ENCODE results near the gene BACE2. TPM values are rescaled to one million over a fixed set of nuclear protein-coding genes. Genes with fewer than 3 reads are reported as not detected.

BACE2 gene
- total RNA-seq, 2 donors from 2014 or later, result 1.1 TPM

- Mint-ChIP-seq H3K4me3 (no peak overlapping the region), H3K27ac (no peak overlapping the region), H3K4me1 (ENCODE audit: low read depth) (no peaks in the 10 kb centered on the region), H3K9me3 (peaks cover 4 to 5% of the 10 kb centered on the region in 2 donors), H3K36me3 (ENCODE audit: insufficient read depth in 2 of 2) (peaks cover 3% of the 10 kb centered on the region in 2 donors), H3K27me3 (ENCODE audit: low read depth) (peaks cover 35% of the 10 kb centered on the region)
- DNase-seq, result no peak
- no peak for ATAC-seq (replicated peaks in 1 of 2)
These were observed 7.9 kb upstream of the BACE2 start for GRCh38 chr21:41160036-41160435.

GRCh38 chr21:41161428-41161827 lies 6.5 kb upstream of the BACE2 start:
- peaks cover 4 to 5% of the 10 kb centered on the region in 2 donors for H3K9me3 Mint-ChIP-seq
- no peaks in the 10 kb centered on the region for H3K4me1 Mint-ChIP-seq (ENCODE audit: low read depth)
- H3K4me3 Mint-ChIP-seq, result no peak overlapping the region
- DNase-seq (no peak), ATAC-seq (replicated peaks in 1 of 2) (no peak)
- peaks cover 3% of the 10 kb centered on the region in 2 donors for H3K36me3 Mint-ChIP-seq (ENCODE audit: insufficient read depth in 2 of 2)
- no peak overlapping the region for H3K27ac Mint-ChIP-seq
- H3K27me3 Mint-ChIP-seq (ENCODE audit: low read depth), result peaks cover 49% of the 10 kb centered on the region

- DNase-seq (no peak), ATAC-seq (replicated peaks in 1 of 2) (no peak)
- Mint-ChIP-seq H3K27ac (no peak overlapping the region), H3K9me3 (peaks cover 4 to 5% of the 10 kb centered on the region in 2 donors), H3K4me3 (no peak overlapping the region), H3K36me3 (ENCODE audit: insufficient read depth in 2 of 2) (peaks cover 3% of the 10 kb centered on the region in 2 donors), H3K27me3 (ENCODE audit: low read depth) (peaks cover 54% of the 10 kb centered on the region), H3K4me1 (ENCODE audit: low read depth) (no peaks in the 10 kb centered on the region)
These were observed 5.9 kb upstream of the BACE2 start for GRCh38 chr21:41162096-41162495.

- no peak overlapping the region for H3K4me3 Mint-ChIP-seq
- no peak for DNase-seq
- H3K27me3 Mint-ChIP-seq (ENCODE audit: low read depth), result peaks cover 54% of the 10 kb centered on the region
- no peaks in the 10 kb centered on the region for H3K4me1 Mint-ChIP-seq (ENCODE audit: low read depth)
- no peak overlapping the region for H3K27ac Mint-ChIP-seq
- H3K9me3 Mint-ChIP-seq, result peaks cover 4 to 5% of the 10 kb centered on the region in 2 donors
- no peak for ATAC-seq (replicated peaks in 1 of 2)
- peaks cover 3% of the 10 kb centered on the region in 2 donors for H3K36me3 Mint-ChIP-seq (ENCODE audit: insufficient read depth in 2 of 2)
These were observed 4.9 kb upstream of the BACE2 start for GRCh38 chr21:41163091-41163490.

GRCh38 chr21:41164052-41164451 lies 3.9 kb upstream of the BACE2 start:
- Mint-ChIP-seq H3K4me1 (ENCODE audit: low read depth) (peaks cover 2% of the 10 kb centered on the region), H3K4me3 (no peak overlapping the region), H3K27ac (no peak overlapping the region), H3K27me3 (ENCODE audit: low read depth) (peaks cover 52% of the 10 kb centered on the region), H3K36me3 (ENCODE audit: insufficient read depth in 2 of 2) (no peaks in the 10 kb centered on the region), H3K9me3 (no peaks in the 10 kb centered on the region)
- ATAC-seq (replicated peaks in 1 of 2), result no peak
- DNase-seq, result no peak

- DNase-seq, result no peak
- Mint-ChIP-seq H3K4me1 (ENCODE audit: low read depth) (peaks cover 10% of the 10 kb centered on the region), H3K9me3 (no peaks in the 10 kb centered on the region), H3K27ac (no peak overlapping the region), H3K4me3 (no peak overlapping the region), H3K27me3 (ENCODE audit: low read depth) (peaks cover 60% of the 10 kb centered on the region), H3K36me3 (ENCODE audit: insufficient read depth in 2 of 2) (no peaks in the 10 kb centered on the region)
- no peak for ATAC-seq (replicated peaks in 1 of 2)
These were observed 2.8 kb upstream of the BACE2 start for GRCh38 chr21:41164981-41165655.

GRCh38 chr21:41166884-41167283 lies 1.1 kb upstream of the BACE2 start:
- ATAC-seq (replicated peaks in 1 of 2), result no peak
- Mint-ChIP-seq H3K27ac (no peak overlapping the region), H3K4me1 (ENCODE audit: low read depth) (peaks cover 10% of the 10 kb centered on the region), H3K36me3 (ENCODE audit: insufficient read depth in 2 of 2) (no peaks in the 10 kb centered on the region), H3K9me3 (no peaks in the 10 kb centered on the region), H3K4me3 (peak overlapping the region; percentile 61 to 73), H3K27me3 (ENCODE audit: low read depth) (peaks cover 71% of the 10 kb centered on the region)
- no peak for DNase-seq

- Mint-ChIP-seq H3K4me3 (peak overlapping the region; percentile 66 to 73), H3K27me3 (ENCODE audit: low read depth) (peaks cover 71% of the 10 kb centered on the region), H3K36me3 (ENCODE audit: insufficient read depth in 2 of 2) (no peaks in the 10 kb centered on the region), H3K27ac (no peak overlapping the region), H3K4me1 (ENCODE audit: low read depth) (peaks cover 10% of the 10 kb centered on the region), H3K9me3 (no peaks in the 10 kb centered on the region)
- ATAC-seq (replicated peaks in 1 of 2) (no peak), DNase-seq (peak; percentile 12 to 13)
These were observed 664 bp downstream of the BACE2 start for GRCh38 chr21:41168391-41169257.

- Mint-ChIP-seq H3K4me3 (peak overlapping the region; percentile 66 to 73), H3K27me3 (ENCODE audit: low read depth) (peaks cover 68% of the 10 kb centered on the region), H3K27ac (no peak overlapping the region), H3K9me3 (no peaks in the 10 kb centered on the region), H3K36me3 (ENCODE audit: insufficient read depth in 2 of 2) (no peaks in the 10 kb centered on the region), H3K4me1 (ENCODE audit: low read depth) (peaks cover 10% of the 10 kb centered on the region)
- no peak for ATAC-seq (replicated peaks in 1 of 2)
- DNase-seq, result no peak
These were observed 1.3 kb downstream of the BACE2 start for GRCh38 chr21:41169258-41169576.

GRCh38 chr21:41169701-41170100 lies 1.7 kb downstream of the BACE2 start:
- Mint-ChIP-seq H3K36me3 (ENCODE audit: insufficient read depth in 2 of 2) (no peaks in the 10 kb centered on the region), H3K27me3 (ENCODE audit: low read depth) (peaks cover 64% of the 10 kb centered on the region), H3K9me3 (no peaks in the 10 kb centered on the region), H3K27ac (no peak overlapping the region), H3K4me3 (peak overlapping the region in 1 of 2 donors; percentile 49), H3K4me1 (ENCODE audit: low read depth) (peaks cover 10% of the 10 kb centered on the region)
- ATAC-seq (replicated peaks in 1 of 2), result no peak
- no peak for DNase-seq

GRCh38 chr21:41170442-41170841 lies 2.5 kb downstream of the BACE2 start:
- DNase-seq (peak; percentile 16 to 23), ATAC-seq (replicated peaks in 1 of 2) (no peak)
- Mint-ChIP-seq H3K36me3 (ENCODE audit: insufficient read depth in 2 of 2) (no peaks in the 10 kb centered on the region), H3K9me3 (no peaks in the 10 kb centered on the region), H3K27me3 (ENCODE audit: low read depth) (peaks cover 57% of the 10 kb centered on the region), H3K4me3 (no peak overlapping the region), H3K27ac (no peak overlapping the region), H3K4me1 (ENCODE audit: low read depth) (peaks cover 10% of the 10 kb centered on the region)

GRCh38 chr21:41170859-41171609 lies 3.1 kb downstream of the BACE2 start:
- DNase-seq, result no peak
- ATAC-seq (replicated peaks in 1 of 2), result no peak
- Mint-ChIP-seq H3K27me3 (ENCODE audit: low read depth) (peaks cover 51% of the 10 kb centered on the region), H3K36me3 (ENCODE audit: insufficient read depth in 2 of 2) (no peaks in the 10 kb centered on the region), H3K4me1 (ENCODE audit: low read depth) (peaks cover 10% of the 10 kb centered on the region), H3K27ac (no peak overlapping the region), H3K4me3 (no peak overlapping the region), H3K9me3 (no peaks in the 10 kb centered on the region)

GRCh38 chr21:41175080-41175479 lies 7.1 kb downstream of the BACE2 start:
- Mint-ChIP-seq H3K4me3 (no peak overlapping the region), H3K27ac (no peak overlapping the region), H3K27me3 (ENCODE audit: low read depth) (peaks cover 41% of the 10 kb centered on the region), H3K4me1 (ENCODE audit: low read depth) (no peaks in the 10 kb centered on the region), H3K9me3 (no peaks in the 10 kb centered on the region), H3K36me3 (ENCODE audit: insufficient read depth in 2 of 2) (no peaks in the 10 kb centered on the region)
- DNase-seq (no peak), ATAC-seq (replicated peaks in 1 of 2) (no peak)

Data from activated T-cell treated with anti-CD3 and anti-CD28 coated beads, Interleukin-2, amount 50 U/mL, for 72 hours (primary cell).